Stimulated activated naive CD8-positive, alpha-beta T cell treated with anti-CD3 and anti-CD28 coated beads, Interleukin-15, Interleukin-2, amounts not matched to agents 100 ng/mL and 50 ng/mL, for 24 hours (primary cell): ENCODE data around the gene CAMTA1.
"Not testable (repeated sequence)": the region's sequence is repeated elsewhere in the genome, so short reads cannot be mapped to it uniquely, and the experiment has no call there.

ENCODE experiments used
- H3K27ac Mint-ChIP-seq: one replicate; pipeline ENCODE4 v1.8.0; 2021; ENCODE audit warnings: mild to moderate bottlenecking, mixed read lengths
- H3K27me3 Mint-ChIP-seq: one replicate; pipeline ENCODE4 v1.8.0; 2021; ENCODE audit warnings: mixed read lengths
- H3K36me3 Mint-ChIP-seq: one replicate; pipeline ENCODE4 v1.8.0; 2021; ENCODE audit warnings: low read depth, mixed read lengths
- H3K4me1 Mint-ChIP-seq: one replicate; pipeline ENCODE4 v1.8.0; 2021; ENCODE audit warnings: low read depth, mixed read lengths
- H3K4me3 Mint-ChIP-seq: one replicate; pipeline ENCODE4 v1.8.0; 2021; ENCODE audit warnings: mild to moderate bottlenecking, mixed read lengths
- H3K9me3 Mint-ChIP-seq: one replicate; pipeline ENCODE4 v1.8.0; 2021; ENCODE audit warnings: mixed read lengths

CAMTA1 gene

DNA sequence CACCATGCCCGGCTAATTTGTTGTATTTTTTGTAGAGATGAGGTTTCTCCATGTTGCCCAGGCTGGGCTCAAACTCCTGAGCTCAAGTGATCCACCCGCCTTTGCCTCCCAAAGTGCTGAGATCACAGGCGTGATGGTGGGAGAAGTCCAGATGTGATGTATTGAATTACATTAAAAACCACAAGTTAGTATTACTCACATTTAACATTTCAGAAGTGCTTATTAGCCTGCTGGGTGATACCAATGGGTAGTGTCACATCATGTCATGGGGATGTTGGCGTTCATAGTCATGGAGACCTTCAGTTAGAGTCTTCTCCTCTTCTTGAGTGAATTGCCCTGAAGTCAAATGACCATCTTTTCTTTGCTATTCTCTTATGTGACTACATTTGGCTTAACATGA is 922.3 kb downstream of the CAMTA1 start:
- peaks cover 55% of the 10 kb centered on the region for H3K27me3 Mint-ChIP-seq

DNA sequence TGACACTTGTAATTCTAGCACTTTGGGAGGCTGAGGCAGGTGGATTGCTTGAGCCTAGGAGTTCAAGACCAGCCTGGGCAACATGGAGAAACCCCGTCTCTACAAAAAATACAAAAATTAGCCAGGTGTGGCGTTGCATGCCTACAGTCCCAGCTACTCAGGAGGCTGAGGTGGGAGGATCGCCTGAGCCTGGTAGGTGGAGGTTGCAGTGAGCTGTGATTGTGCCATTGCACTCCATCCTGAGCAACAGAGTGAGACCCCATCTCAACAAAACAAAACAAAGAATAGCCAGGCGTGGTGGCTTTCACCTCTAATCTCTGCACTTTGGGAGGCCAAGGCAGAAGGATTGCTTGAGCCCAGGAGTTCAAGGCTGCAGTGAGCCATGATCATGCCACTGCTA is 922.8 kb downstream of the CAMTA1 start:
- H3K27me3 Mint-ChIP-seq: peaks cover 55% of the 10 kb centered on the region
- H3K36me3 Mint-ChIP-seq, H3K9me3 Mint-ChIP-seq, H3K4me3 Mint-ChIP-seq, H3K27ac Mint-ChIP-seq: not testable (repeated sequence)
- H3K4me1 Mint-ChIP-seq: peaks cover 10% of the 10 kb centered on the region

More for the DNA sequence above, 922.3 kb downstream of the CAMTA1 start:
- Mint-ChIP-seq H3K27ac (no peak overlapping the region), H3K4me3 (no peak overlapping the region), H3K9me3 (no peaks in the 10 kb centered on the region), H3K36me3 (no peaks in the 10 kb centered on the region), H3K4me1 (peaks cover 10% of the 10 kb centered on the region)

GRCh38 chr1:7710859-7711258 is 925.6 kb downstream of the CAMTA1 start:
- no peak overlapping the region for H3K27ac Mint-ChIP-seq
- H3K4me3 Mint-ChIP-seq: no peak overlapping the region
- no peaks in the 10 kb centered on the region for H3K36me3 Mint-ChIP-seq
- H3K4me1 Mint-ChIP-seq: peaks cover 7% of the 10 kb centered on the region
- H3K9me3 Mint-ChIP-seq: no peaks in the 10 kb centered on the region
- H3K27me3 Mint-ChIP-seq: peaks cover 49% of the 10 kb centered on the region

DNA sequence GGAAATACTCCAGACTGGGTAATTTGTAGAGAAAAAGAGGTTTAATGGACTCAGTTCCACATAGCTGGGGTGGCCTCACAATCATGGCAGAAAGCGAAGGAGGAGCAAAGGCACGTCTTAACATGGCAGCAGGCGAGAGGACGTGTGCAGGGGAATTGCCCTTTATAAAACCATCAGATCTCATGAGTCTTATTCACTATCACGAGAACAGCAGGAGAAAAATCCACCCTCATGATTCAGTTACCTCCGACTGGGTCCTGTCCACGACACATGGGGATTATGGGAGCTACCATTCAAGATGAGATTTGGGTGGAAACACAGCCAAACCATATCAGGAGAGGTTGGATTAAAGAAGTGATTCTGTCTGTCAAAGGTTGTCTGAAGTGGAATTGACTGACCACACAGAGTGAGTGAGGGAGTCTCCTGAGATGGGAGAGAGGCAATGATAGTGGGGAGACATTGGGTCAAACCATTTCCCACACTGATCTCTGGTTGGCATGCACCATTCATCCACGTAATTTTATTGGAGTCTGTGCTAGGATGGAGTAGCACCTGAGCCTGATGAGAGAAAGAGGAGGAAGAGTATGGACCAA is 927.6 kb downstream of the CAMTA1 start:
- H3K27me3 Mint-ChIP-seq: peaks cover 36% of the 10 kb centered on the region

DNA sequence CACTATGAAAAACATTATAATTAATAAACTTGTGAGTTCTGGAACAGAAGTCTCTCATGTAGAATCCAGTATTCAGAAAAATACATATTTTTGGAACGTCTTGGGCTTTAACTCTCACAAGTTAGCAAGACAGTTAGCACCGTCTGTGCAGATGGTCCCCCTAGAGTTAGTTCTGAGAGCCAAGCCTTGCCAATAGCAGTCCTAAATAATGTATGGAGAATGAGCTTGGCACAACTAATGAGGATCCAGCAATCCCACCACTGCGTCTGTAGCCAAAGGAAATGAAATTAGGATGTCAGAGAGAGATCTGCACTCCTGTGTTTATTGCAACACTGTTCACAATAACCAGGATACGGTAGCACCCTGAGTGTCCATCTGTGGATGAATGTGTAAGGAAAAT is 931.3 kb downstream of the CAMTA1 start:
- H3K27ac Mint-ChIP-seq: no peak overlapping the region
- H3K4me1 Mint-ChIP-seq: no peaks in the 10 kb centered on the region
- H3K9me3 Mint-ChIP-seq: no peaks in the 10 kb centered on the region
- no peaks in the 10 kb centered on the region for H3K36me3 Mint-ChIP-seq
- peaks cover 28% of the 10 kb centered on the region for H3K27me3 Mint-ChIP-seq
- H3K4me3 Mint-ChIP-seq: no peak overlapping the region

More for the DNA sequence above, 927.6 kb downstream of the CAMTA1 start:
- no peaks in the 10 kb centered on the region for H3K36me3 Mint-ChIP-seq
- H3K4me1 Mint-ChIP-seq: no peaks in the 10 kb centered on the region
- no peaks in the 10 kb centered on the region for H3K9me3 Mint-ChIP-seq
- H3K4me3 Mint-ChIP-seq: no peak overlapping the region
- no peak overlapping the region for H3K27ac Mint-ChIP-seq

GRCh38 chr1:7717748-7718368 is 932.6 kb downstream of the CAMTA1 start:
- H3K4me3 Mint-ChIP-seq: no peak overlapping the region
- H3K27ac Mint-ChIP-seq: no peak overlapping the region
- no peaks in the 10 kb centered on the region for H3K9me3 Mint-ChIP-seq
- H3K27me3 Mint-ChIP-seq: peaks cover 26% of the 10 kb centered on the region
- no peaks in the 10 kb centered on the region for H3K4me1 Mint-ChIP-seq
- no peaks in the 10 kb centered on the region for H3K36me3 Mint-ChIP-seq

DNA sequence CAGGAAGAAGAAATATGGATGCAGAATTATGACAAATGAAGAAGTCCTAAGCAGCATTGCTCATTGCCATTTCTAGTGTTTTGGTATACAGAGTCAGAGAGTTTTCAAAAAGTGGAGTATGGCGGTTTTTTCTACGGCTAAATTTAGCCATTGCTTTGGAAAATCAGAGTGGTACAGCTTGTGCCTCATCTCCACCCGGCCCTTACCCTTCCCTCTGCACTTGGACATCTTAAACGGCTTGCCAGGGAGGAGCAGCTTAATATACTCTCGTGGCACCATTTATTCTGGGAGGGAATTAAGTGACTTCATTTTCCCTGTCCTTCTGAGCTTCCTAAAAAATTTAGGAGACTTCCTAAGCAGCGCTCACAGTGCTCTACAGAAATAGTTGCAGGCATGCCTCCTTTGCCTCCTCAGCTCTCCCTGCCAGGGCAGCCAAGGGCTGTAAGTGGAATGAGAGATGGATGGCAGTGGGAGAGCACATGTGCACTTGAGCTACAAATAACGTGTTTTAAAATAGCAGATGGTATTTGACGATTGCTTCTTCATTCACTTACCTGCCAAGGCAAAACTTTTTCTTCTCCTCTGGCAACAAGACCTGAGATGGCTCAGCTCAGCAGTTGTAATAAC is 934.3 kb downstream of the CAMTA1 start:
- no peak overlapping the region for H3K27ac Mint-ChIP-seq
- no peaks in the 10 kb centered on the region for H3K4me1 Mint-ChIP-seq
- H3K27me3 Mint-ChIP-seq: peaks cover 26% of the 10 kb centered on the region
- no peaks in the 10 kb centered on the region for H3K36me3 Mint-ChIP-seq
- no peaks in the 10 kb centered on the region for H3K9me3 Mint-ChIP-seq
- H3K4me3 Mint-ChIP-seq: no peak overlapping the region

- Mint-ChIP-seq H3K4me3 (no peak overlapping the region), H3K4me1 (no peaks in the 10 kb centered on the region)
Observed at GRCh38 chr1:7721940-7722669, 936.9 kb downstream of the CAMTA1 start.

DNA sequence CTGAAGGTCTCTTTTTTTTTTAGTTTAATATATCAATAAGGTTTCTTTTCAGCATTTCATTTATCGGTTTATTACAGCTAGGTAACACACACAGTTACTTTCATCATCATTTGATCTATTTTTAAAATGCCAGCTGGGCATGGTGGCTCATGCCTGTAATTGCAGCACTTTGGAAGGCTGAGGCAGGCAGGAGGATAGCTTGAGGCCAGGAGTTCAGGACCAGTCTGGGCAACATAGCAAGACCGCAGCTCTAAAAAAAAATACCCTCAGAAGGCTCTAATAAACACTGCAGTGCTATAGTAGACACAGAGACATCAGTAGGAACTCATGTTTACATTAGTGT is 937.4 kb downstream of the CAMTA1 start:
- Mint-ChIP-seq H3K4me1 (no peaks in the 10 kb centered on the region), H3K9me3 (no peaks in the 10 kb centered on the region), H3K27me3 (peaks cover 20% of the 10 kb centered on the region), H3K27ac (no peak overlapping the region), H3K4me3 (no peak overlapping the region), H3K36me3 (no peaks in the 10 kb centered on the region)

More at GRCh38 chr1:7721940-7722669, 936.9 kb downstream of the CAMTA1 start:
- Mint-ChIP-seq H3K9me3 (no peaks in the 10 kb centered on the region), H3K27ac (no peak overlapping the region), H3K27me3 (peaks cover 20% of the 10 kb centered on the region), H3K36me3 (no peaks in the 10 kb centered on the region)

DNA sequence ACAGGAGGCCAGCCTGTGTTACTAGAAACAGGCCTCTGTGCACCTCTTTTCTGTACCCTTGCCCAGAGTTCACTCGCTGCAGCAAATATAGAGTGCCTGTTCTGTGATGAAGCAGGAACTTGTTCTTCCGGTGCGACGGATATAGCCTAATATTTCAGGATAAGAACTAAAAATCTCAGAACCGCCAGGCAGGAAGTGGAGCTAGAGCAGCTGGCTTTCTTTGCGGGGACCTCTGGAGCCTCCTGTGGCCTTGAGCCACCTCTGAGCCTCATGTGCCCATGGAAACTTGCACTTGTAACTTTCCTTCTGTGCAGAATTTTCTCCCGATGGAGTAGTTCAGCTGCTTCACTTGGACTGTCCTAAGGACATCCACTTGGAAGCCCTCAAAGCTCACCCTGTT is 941.4 kb downstream of the CAMTA1 start:
- Mint-ChIP-seq H3K27me3 (peaks cover 9% of the 10 kb centered on the region), H3K27ac (no peak overlapping the region), H3K36me3 (no peaks in the 10 kb centered on the region), H3K4me3 (no peak overlapping the region), H3K4me1 (no peaks in the 10 kb centered on the region), H3K9me3 (no peaks in the 10 kb centered on the region)

DNA sequence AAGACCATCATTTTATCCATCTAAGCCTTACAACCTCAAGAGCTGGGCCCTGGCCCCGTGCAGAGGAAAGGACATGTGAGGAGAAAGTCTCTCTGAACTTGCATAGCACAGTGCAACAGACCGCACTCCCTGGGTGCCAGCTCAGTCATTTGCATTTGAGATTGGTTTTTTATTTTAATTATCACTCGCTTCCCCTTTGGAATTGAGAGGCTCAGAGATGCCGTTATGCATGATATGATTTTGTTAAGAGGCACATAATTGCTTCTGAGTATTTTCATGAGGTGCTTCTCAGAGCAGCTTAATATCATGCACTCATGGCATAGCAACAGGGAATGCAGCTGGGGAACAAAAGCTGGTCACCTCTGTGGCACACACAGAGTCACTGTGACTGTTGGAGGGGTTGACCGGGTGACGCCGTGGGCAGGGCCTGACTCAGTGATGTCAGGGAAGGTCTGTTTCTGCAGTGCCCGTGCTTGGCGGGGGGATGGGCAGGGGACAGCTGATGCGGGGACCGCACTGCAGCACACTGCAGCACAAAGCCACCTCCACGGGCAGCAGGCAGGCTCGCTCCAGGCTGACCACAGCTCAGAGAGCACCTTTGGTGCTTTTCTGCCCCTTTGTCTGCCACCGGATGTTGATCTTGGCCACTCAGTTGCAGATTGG is 942.7 kb downstream of the CAMTA1 start:
- no peak overlapping the region for H3K4me3 Mint-ChIP-seq
- no peaks in the 10 kb centered on the region for H3K9me3 Mint-ChIP-seq
- H3K27ac Mint-ChIP-seq: no peak overlapping the region
- H3K27me3 Mint-ChIP-seq: peaks cover 5% of the 10 kb centered on the region
- H3K4me1 Mint-ChIP-seq: no peaks in the 10 kb centered on the region
- H3K36me3 Mint-ChIP-seq: no peaks in the 10 kb centered on the region

GRCh38 chr1:7729761-7730160 is 944.5 kb downstream of the CAMTA1 start:
- Mint-ChIP-seq H3K36me3 (no peaks in the 10 kb centered on the region), H3K4me3 (no peak overlapping the region), H3K27ac (no peak overlapping the region), H3K9me3 (no peaks in the 10 kb centered on the region), H3K27me3 (peaks cover 3% of the 10 kb centered on the region), H3K4me1 (no peaks in the 10 kb centered on the region)

- H3K36me3 Mint-ChIP-seq: no peaks in the 10 kb centered on the region
- H3K27me3 Mint-ChIP-seq: peaks cover 3% of the 10 kb centered on the region
- no peak overlapping the region for H3K4me3 Mint-ChIP-seq
- H3K27ac Mint-ChIP-seq: no peak overlapping the region
- H3K4me1 Mint-ChIP-seq: no peaks in the 10 kb centered on the region
- H3K9me3 Mint-ChIP-seq: no peaks in the 10 kb centered on the region
Observed at GRCh38 chr1:7732331-7732730, 947.1 kb downstream of the CAMTA1 start.

DNA sequence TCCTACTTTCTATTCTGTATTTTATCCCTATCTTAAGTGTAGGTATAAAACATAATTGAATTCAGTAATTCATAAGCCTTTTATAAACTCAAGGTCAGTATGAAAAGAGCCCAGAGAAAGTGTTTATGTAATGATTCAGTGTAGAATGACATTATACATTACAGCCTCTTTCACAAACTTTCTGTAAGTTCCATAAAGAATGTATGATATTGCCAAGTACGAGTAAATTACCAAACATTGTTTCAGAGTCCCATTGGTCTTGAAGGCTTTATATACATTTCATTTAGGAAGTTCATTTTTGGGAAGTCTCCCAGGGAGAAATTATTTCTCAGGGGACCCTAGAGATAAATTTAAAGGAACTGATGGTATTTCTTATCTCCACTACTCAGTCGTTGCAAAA is 948.0 kb downstream of the CAMTA1 start:
- no peaks in the 10 kb centered on the region for H3K4me1 Mint-ChIP-seq
- no peaks in the 10 kb centered on the region for H3K9me3 Mint-ChIP-seq
- H3K27ac Mint-ChIP-seq: no peak overlapping the region

GRCh38 chr1:7738044-7738443 is 952.8 kb downstream of the CAMTA1 start:
- H3K27ac Mint-ChIP-seq: no peak overlapping the region
- H3K36me3 Mint-ChIP-seq: no peaks in the 10 kb centered on the region
- H3K9me3 Mint-ChIP-seq: peaks cover 7% of the 10 kb centered on the region
- no peak overlapping the region for H3K4me3 Mint-ChIP-seq
- H3K27me3 Mint-ChIP-seq: no peaks in the 10 kb centered on the region
- no peaks in the 10 kb centered on the region for H3K4me1 Mint-ChIP-seq

More for the DNA sequence above, 948.0 kb downstream of the CAMTA1 start:
- H3K27me3 Mint-ChIP-seq: peaks cover 3% of the 10 kb centered on the region
- H3K4me3 Mint-ChIP-seq: no peak overlapping the region
- H3K36me3 Mint-ChIP-seq: no peaks in the 10 kb centered on the region
